HG03135 (cell line): ENCODE data around the gene EZR.

Source experiments
- ATAC-seq: cut with Tn5 transposase; IDR thresholded peaks from one replicate; pipeline ENCODE4 v1.9.1; 2021; ENCODE audit warnings: mild to moderate bottlenecking, moderate library complexity; ENCODE audit not compliant: unreplicated experiment

EZR gene

GRCh38 chr6:158764183-158764849 lies 54.9 kb downstream of the EZR start:
- ATAC-seq = no peak

- ATAC-seq = no peak
Measured at GRCh38 chr6:158763434-158764182, 55.6 kb downstream of the EZR start.

- no peak for ATAC-seq
Measured at GRCh38 chr6:158762787-158763433, 56.3 kb downstream of the EZR start.

- ATAC-seq = no peak
Measured at GRCh38 chr6:158761746-158762145, 57.4 kb downstream of the EZR start.

- ATAC-seq = no peak
Measured at GRCh38 chr6:158760618-158761250, 58.4 kb downstream of the EZR start.

GRCh38 chr6:158759966-158760617 lies 59.1 kb downstream of the EZR start:
- no peak for ATAC-seq

GRCh38 chr6:158758941-158759479 lies 60.2 kb downstream of the EZR start:
- ATAC-seq = no peak

GRCh38 chr6:158758451-158758860 lies 60.7 kb downstream of the EZR start:
- no peak for ATAC-seq

- ATAC-seq = no peak
Measured at GRCh38 chr6:158757753-158758090, 61.4 kb downstream of the EZR start.

- no peak for ATAC-seq
Measured at GRCh38 chr6:158756977-158757752, 62.0 kb downstream of the EZR start.

GRCh38 chr6:158756126-158756525 lies 63.0 kb downstream of the EZR start:
- ATAC-seq = no peak

GRCh38 chr6:158755636-158756035 lies 63.5 kb downstream of the EZR start:
- ATAC-seq = no peak

GRCh38 chr6:158754738-158755137 lies 64.4 kb downstream of the EZR start:
- ATAC-seq = no peak

- no peak for ATAC-seq
Measured at GRCh38 chr6:158753811-158754210, 65.4 kb downstream of the EZR start.

- ATAC-seq = no peak
Measured at GRCh38 chr6:158752613-158753012, 66.6 kb downstream of the EZR start.

- no peak for ATAC-seq
Measured at GRCh38 chr6:158751921-158752320, 67.2 kb downstream of the EZR start.

- ATAC-seq = no peak
Measured at GRCh38 chr6:158751224-158751623, 67.9 kb downstream of the EZR start.

- no peak for ATAC-seq
Measured at GRCh38 chr6:158744986-158745430, 74.2 kb downstream of the EZR start.

GRCh38 chr6:158743033-158743651 lies 76.0 kb downstream of the EZR start:
- no peak for ATAC-seq

GRCh38 chr6:158739673-158740072 lies 79.5 kb downstream of the EZR start:
- ATAC-seq = no peak
